Gastrocnemius medialis (tissue), 4 donors: Measurements from ENCODE around the gene TSPAN9. TPM values are rescaled to one million over a fixed set of nuclear protein-coding genes. Genes with fewer than 3 reads are reported as not detected.

ENCODE experiments used
- ATAC-seq, 2 donors: fragments of 150-250 bp; one replicate each; pipeline ENCODE4 v1.9.1; 2016
- DNase-seq, 2 donors: peaks; one replicate each; pipeline ENCODE4 v3.0.0-alpha.2; 2019
- H3K27ac ChIP-seq, 4 donors: fragments of 200-600 bp; sonication (generic); 1 replicate in 1 of 4; 2 replicates in 3 of 4; pipeline ENCODE4 v1.5.1; 2016 to 2018; ENCODE audit warnings: mild to moderate bottlenecking in 2 of 4, moderate library complexity in 1 of 4
- H3K27me3 ChIP-seq, 3 donors: fragments of 200-600 bp; sonication (generic) in 2 of 3; 1 replicate in 1 of 3; 2 replicates in 2 of 3; pipeline versions ENCODE4 v1.5.1 to v1.6.0; 2016 to 2019; ENCODE audit warnings: mild to moderate bottlenecking in 1 of 3, moderate library complexity in 1 of 3
- H3K36me3 ChIP-seq, 2 donors: fragments of 200-600 bp; sonication (generic) in 1 of 2; one replicate each; pipeline ENCODE4 v1.5.1; 2017 to 2018
- H3K4me1 ChIP-seq, 2 donors: fragments of 200-600 bp; sonication (generic) in 1 of 2; one replicate each; pipeline ENCODE4 v1.5.1; 2016 to 2017; ENCODE audit warnings: mild to moderate bottlenecking in 2 of 2
- H3K4me3 ChIP-seq, 4 donors: fragments of 200-600 bp; sonication (generic) in 3 of 4; 1 replicate in 1 of 4; 2 replicates in 3 of 4; pipeline ENCODE4 v1.5.1; 2016 to 2019; ENCODE audit warnings: mild to moderate bottlenecking in 2 of 4
- H3K9me3 ChIP-seq, 3 donors: fragments of 200-600 bp; sonication (generic) in 2 of 3; 1 replicate in 1 of 3; 2 replicates in 2 of 3; pipeline ENCODE4 v1.5.1; 2016 to 2019
- POLR2A ChIP-seq, 2 donors: fragments of 450-650 bp; IDR thresholded peaks; one replicate each; pipeline ENCODE4 v1.6.1; 2017; ENCODE audit warnings: antibody characterized with exemption in 2 of 2, mild to moderate bottlenecking in 2 of 2, moderate library complexity in 2 of 2
- in situ Hi-C, 4 donors: fragments of 200-750 bp; cut with MboI; loops; one replicate each; pipeline versions ENCODE4 v1.15.0 to v1.8.0; 2017; ENCODE audit warnings: low sequenced_read_pairs in 4 of 4
- intact Hi-C: fragments of 100-400 bp; cut with DNase I; formaldehyde crosslinking; loops from one replicate; pipeline ENCODE4 v1.15.1; 2023; ENCODE audit warnings: low total_unique reads
- total RNA-seq, 4 donors: library from RNA; depleted of rRNA; stranded (reverse); fragments of >200 nt; gene quantifications; one replicate each; pipeline versions ENCODE4 v1.1.0 to v1.2.3, GENCODE V29; 2016
- TF ChIP-seq, protein P1 (sequence below), 5 experiments: fragments of 450-650 bp in 3 of 5; fragments of 200-600 bp in 2 of 5; sonication (generic) in 2 of 5; IDR thresholded peaks in 4 of 5; conservative IDR thresholded peaks in 1 of 5; 1 replicate in 4 of 5; 2 replicates in 1 of 5; pipeline ENCODE4 v1.5.1; 2016 to 2019; ENCODE audit warnings: antibody characterized with exemption in 5 of 5, mild to moderate bottlenecking in 3 of 5, moderate library complexity in 3 of 5

TSPAN9 gene
- total RNA-seq, 4 donors from 2014 or later, result 4.7 to 9.4 (median 7.4) TPM

DNA sequence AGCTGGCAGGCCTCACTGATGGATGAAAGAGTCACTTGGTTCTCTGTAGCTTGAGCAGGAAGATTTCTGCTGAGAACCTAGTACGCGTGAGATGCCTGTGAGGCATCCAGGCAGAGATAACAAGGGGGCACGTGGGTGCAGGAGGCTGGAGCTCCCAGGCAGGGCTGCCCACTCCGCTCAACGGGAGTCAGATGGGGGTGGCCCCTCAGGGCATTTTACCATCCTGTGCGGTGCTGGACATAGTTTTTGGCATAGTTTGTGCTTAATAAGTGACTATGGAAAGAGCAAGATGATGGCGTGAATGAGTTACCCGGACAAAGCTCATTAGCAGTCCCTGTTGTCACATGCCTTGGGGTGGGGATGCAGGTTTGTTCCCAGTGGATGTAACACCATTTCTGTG lies 182.8 kb downstream of the TSPAN9 start:
- no peak for TF ChIP-seq POLR2A (IDR thresholded peaks at IDR 0.05)
- TF ChIP-seq, protein P1, sequence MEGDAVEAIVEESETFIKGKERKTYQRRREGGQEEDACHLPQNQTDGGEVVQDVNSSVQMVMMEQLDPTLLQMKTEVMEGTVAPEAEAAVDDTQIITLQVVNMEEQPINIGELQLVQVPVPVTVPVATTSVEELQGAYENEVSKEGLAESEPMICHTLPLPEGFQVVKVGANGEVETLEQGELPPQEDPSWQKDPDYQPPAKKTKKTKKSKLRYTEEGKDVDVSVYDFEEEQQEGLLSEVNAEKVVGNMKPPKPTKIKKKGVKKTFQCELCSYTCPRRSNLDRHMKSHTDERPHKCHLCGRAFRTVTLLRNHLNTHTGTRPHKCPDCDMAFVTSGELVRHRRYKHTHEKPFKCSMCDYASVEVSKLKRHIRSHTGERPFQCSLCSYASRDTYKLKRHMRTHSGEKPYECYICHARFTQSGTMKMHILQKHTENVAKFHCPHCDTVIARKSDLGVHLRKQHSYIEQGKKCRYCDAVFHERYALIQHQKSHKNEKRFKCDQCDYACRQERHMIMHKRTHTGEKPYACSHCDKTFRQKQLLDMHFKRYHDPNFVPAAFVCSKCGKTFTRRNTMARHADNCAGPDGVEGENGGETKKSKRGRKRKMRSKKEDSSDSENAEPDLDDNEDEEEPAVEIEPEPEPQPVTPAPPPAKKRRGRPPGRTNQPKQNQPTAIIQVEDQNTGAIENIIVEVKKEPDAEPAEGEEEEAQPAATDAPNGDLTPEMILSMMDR (IDR thresholded peaks at IDR 0.05 in 4 of 5, conservative IDR thresholded peaks at IDR 0.05 in 1 of 5), result no peak
- H3K27me3 ChIP-seq, result no peaks in the 10 kb centered on the region
- no peak for DNase-seq
- H3K36me3 ChIP-seq, result no peaks in the 10 kb centered on the region
- no peak for ATAC-seq
- no peak overlapping the region for H3K4me3 ChIP-seq
- no peaks in the 10 kb centered on the region for H3K9me3 ChIP-seq
- intact Hi-C loops (loop anchor here (10.0 kb wide), 2 partner anchors 365 to 465 kb away; partner anchors contain the start of genes FKBP4 and TULP3), in situ Hi-C loops (no loop called here)
- no peak overlapping the region for H3K27ac ChIP-seq
- H3K4me1 ChIP-seq, result peaks cover 14 to 17% of the 10 kb centered on the region in 2 donors

DNA sequence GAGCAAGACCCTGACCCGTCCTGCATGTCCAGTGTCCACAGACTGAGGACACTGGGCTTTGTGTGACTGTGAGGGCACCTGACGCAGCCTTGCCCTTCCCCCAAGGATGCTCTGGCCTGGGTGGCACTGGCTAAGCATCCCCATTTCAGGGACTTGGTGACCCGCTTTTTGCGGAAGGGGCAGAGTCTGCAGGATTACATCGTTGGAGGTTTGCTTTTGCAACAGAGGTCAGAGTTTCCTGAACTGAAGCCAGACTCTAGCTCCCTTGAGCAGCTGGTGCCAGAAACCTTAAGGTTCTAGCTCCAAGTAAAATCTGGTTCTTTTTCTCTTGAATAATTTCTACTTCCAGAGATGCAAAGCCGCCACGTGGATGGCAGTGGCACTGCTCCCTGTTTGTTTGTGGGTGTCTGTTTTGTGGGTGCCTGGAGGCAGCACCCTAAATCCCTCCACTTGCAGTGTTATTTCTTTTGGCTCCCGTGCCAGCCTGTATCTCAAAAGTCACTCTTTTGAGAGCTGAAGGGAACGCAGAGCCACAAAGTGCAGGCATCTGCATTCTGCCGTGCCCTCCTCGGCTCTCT lies 184.7 kb downstream of the TSPAN9 start:
- DNase-seq, result no peak
- TF ChIP-seq, protein P1 (IDR thresholded peaks at IDR 0.05 in 4 of 5, conservative IDR thresholded peaks at IDR 0.05 in 1 of 5), result no peak
- TF ChIP-seq POLR2A (IDR thresholded peaks at IDR 0.05), result no peak

DNA sequence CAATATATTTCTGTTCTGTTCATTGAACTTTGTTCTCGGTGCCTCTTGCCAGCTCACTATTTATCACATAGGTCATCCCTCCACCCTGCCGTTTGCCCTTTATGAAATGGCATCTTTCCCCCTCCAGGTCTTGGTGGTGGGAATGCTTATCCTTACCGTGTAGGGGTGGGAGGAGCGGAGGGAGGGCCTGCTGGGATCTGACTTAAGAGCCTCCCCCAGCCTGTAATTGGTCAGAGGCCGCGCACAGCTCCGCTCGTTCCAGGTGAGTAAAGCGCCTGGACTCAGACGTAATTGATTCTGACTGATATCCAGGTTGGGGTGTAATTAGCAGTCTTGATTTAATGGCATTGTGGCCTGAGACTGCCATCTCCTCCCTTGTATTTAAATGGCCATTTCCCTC lies 185.3 kb downstream of the TSPAN9 start:
- no peak overlapping the region for H3K27ac ChIP-seq
- no peaks in the 10 kb centered on the region for H3K36me3 ChIP-seq
- intact Hi-C loops, result no loop called here
- H3K9me3 ChIP-seq, result no peaks in the 10 kb centered on the region
- H3K27me3 ChIP-seq, result no peaks in the 10 kb centered on the region
- in situ Hi-C loops, result no loop called here
- ATAC-seq (no peak), DNase-seq (no peak)
- H3K4me3 ChIP-seq, result no peak overlapping the region
- no peaks in the 10 kb centered on the region for H3K4me1 ChIP-seq
- TF ChIP-seq POLR2A (IDR thresholded peaks at IDR 0.05), result no peak
- TF ChIP-seq, protein P1 (IDR thresholded peaks at IDR 0.05 in 4 of 5, conservative IDR thresholded peaks at IDR 0.05 in 1 of 5), result no peak

More for the DNA sequence above, 184.7 kb downstream of the TSPAN9 start:
- Histone ChIP-seq H3K9me3 (no peaks in the 10 kb centered on the region), H3K36me3 (no peaks in the 10 kb centered on the region), H3K27ac (no peak overlapping the region), H3K4me1 (no peaks in the 10 kb centered on the region), H3K4me3 (no peak overlapping the region), H3K27me3 (no peaks in the 10 kb centered on the region)
- ATAC-seq, result no peak
- in situ Hi-C loops (no loop called here), intact Hi-C loops (no loop called here)

DNA sequence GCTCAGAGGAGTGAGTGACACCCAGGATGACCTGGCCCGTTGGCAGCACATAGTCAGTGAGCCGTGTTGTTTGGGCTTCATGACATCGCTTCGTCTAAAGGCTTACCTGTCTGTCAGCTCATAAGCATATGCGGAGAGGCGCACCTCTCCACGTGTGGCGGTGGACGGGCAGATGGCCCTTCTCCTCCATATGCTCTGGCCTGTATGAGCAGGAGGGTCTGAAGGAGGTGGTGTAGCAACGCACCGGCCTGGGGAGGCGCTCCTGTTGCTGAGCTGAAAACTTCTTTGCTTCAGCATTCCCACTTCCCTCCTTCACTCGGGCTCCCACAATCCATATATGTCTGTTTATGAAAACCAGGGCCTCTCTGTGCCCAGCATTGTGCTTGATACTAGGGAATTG lies 186.1 kb downstream of the TSPAN9 start:
- no peaks in the 10 kb centered on the region for H3K27me3 ChIP-seq
- no peaks in the 10 kb centered on the region for H3K9me3 ChIP-seq
- intact Hi-C loops, result no loop called here
- ATAC-seq (no peak), DNase-seq (no peak)
- H3K27ac ChIP-seq, result no peak overlapping the region
- H3K36me3 ChIP-seq, result no peaks in the 10 kb centered on the region
- TF ChIP-seq POLR2A (IDR thresholded peaks at IDR 0.05), result no peak
- TF ChIP-seq, protein P1 (IDR thresholded peaks at IDR 0.05 in 4 of 5, conservative IDR thresholded peaks at IDR 0.05 in 1 of 5), result no peak
- H3K4me1 ChIP-seq, result no peaks in the 10 kb centered on the region
- in situ Hi-C loops, result no loop called here
- no peak overlapping the region for H3K4me3 ChIP-seq
